D721Med (cell line): ENCODE results near the gene EED.
"Not testable (repeated sequence)": the region's sequence is repeated elsewhere in the genome, so short reads cannot be mapped to it uniquely, and the experiment has no call there.

ENCODE experiments used
- DNase-seq: peaks from one replicate; pipeline ENCODE4 v3.0.0; 2011; ENCODE audit warnings: low spot score; ENCODE audit not compliant: insufficient read length
- FAIRE-seq: peaks from 2 replicates; lab custom pipeline; 2011; peaks lifted over from hg19 to GRCh38; lab: Jason Lieb, UNC
- TF ChIP-seq, protein P1 (sequence below): IDR thresholded peaks from 2 replicates; pipeline ENCODE4 v1.5.1; 2012; ENCODE audit warnings: mild to moderate bottlenecking, control low read depth; ENCODE audit not compliant: insufficient read depth; ENCODE audit errors: missing control alignments

EED gene

DNA sequence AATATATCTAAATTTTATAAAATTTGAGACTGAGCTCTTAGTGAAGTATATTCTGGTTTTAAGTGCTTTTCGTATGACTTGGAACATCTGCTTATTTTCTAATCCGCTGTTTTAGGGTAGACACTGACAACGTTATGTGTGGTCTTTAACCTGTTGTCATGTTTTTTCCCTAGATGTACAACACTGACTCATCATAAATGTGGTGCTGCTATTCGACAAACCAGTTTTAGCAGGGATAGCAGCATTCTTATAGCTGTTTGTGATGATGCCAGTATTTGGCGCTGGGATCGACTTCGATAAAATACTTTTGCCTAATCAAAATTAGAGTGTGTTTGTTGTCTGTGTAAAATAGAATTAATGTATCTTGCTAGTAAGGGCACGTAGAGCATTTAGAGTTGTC is 33.7 kb downstream of the EED start:
- TF ChIP-seq, protein P1, sequence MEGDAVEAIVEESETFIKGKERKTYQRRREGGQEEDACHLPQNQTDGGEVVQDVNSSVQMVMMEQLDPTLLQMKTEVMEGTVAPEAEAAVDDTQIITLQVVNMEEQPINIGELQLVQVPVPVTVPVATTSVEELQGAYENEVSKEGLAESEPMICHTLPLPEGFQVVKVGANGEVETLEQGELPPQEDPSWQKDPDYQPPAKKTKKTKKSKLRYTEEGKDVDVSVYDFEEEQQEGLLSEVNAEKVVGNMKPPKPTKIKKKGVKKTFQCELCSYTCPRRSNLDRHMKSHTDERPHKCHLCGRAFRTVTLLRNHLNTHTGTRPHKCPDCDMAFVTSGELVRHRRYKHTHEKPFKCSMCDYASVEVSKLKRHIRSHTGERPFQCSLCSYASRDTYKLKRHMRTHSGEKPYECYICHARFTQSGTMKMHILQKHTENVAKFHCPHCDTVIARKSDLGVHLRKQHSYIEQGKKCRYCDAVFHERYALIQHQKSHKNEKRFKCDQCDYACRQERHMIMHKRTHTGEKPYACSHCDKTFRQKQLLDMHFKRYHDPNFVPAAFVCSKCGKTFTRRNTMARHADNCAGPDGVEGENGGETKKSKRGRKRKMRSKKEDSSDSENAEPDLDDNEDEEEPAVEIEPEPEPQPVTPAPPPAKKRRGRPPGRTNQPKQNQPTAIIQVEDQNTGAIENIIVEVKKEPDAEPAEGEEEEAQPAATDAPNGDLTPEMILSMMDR = no peak
- no peak for FAIRE-seq

GRCh38 chr11:86279747-86280146 is 35.2 kb downstream of the EED start:
- DNase-seq = no peak
- TF ChIP-seq, protein P1 = no peak
- FAIRE-seq = no peak

More for the DNA sequence above, 33.7 kb downstream of the EED start:
- no peak for DNase-seq

DNA sequence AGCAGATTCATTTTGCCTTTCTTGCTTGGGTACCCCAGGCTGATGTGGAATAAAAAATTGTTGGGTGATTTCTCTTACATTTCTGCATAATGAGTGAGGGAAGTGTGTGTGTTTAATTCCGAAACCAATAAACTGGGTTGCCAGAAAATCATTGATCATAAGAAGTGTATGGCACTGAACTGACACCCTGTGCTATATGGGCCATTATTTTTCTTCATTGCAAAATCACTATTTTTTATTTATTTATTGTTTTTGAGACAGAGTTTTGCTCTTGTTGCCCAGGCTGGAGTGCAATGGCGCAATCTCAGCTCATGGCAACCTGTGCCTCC is 42.9 kb downstream of the EED start:
- TF ChIP-seq, protein P1 = no peak
- no peak for DNase-seq
- FAIRE-seq = no peak

- FAIRE-seq (no peak), DNase-seq (no peak)
- TF ChIP-seq, protein P1 = no peak
These were observed 44.4 kb downstream of the EED start for GRCh38 chr11:86288776-86289507.

GRCh38 chr11:86289508-86290280 is 45.1 kb downstream of the EED start:
- not testable (repeated sequence) for DNase-seq, FAIRE-seq

DNA sequence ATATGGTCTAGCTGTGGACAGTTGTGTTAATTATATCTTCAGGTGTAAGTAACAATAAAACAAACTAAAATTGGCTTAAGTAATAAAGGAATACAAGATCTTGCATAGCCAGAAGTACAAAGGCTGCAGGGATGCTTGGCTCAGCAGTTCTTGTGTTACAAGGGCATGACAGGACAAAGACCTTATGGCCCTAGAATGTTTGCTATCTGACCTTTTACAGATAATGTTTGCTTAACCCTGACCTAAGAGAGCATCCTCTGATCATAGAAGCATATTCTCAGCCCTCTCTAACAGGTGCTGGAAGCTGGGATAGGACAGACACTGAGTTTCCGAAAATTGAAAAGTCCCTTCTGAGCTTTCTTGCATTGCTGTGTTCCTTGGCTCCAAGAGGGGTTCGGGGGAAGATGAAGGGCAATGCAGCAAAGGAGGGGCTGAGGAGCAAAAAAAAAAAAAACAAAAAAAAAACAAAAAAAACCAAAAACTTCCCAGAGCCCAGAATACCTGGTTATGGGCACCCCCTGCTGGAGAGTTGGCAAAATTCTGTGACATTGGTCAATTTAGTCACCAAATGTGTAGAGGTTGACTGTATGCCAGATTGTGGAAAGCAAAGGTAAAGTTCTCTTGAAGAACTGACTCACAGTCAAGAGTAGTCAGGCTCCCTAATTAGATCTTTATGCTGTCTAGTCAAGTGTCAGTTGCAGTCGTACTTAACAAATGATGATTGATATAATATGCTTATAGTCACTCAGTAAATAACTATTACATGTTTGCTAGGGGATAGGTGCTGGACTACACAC is 47.1 kb downstream of the EED start:
- DNase-seq (no peak), FAIRE-seq (no peak)
- TF ChIP-seq, protein P1 = peak; percentile 72

GRCh38 chr11:86292912-86293616 is 48.5 kb downstream of the EED start:
- FAIRE-seq = no peak
- TF ChIP-seq, protein P1 = no peak

More at GRCh38 chr11:86292912-86293616, 48.5 kb downstream of the EED start:
- DNase-seq = no peak
